ENCODE measurements around the gene GADD45GIP1. TPM values are rescaled to one million over a fixed set of nuclear protein-coding genes. Genes with fewer than 3 reads are reported as not detected.
A peak's percentile ranks its signal among the peaks of the same experiment; 100 is the strongest.

The GADD45GIP1 gene
- total RNA-seq, 2 experiments from 2014 or later = 12.1 to 12.8 TPM

GRCh38 chr19:12913851-12914690, 43.0 kb downstream of the GADD45GIP1 start:
- Mint-ChIP-seq H3K27ac (peak overlapping the region; percentile 91), H3K4me3 (peak overlapping the region; percentile 72)
- peak overlapping the region; percentile 24 for H3K4me3 ChIP-seq (ENCODE audit: low read length)

GRCh38 chr19:12913011-12913561, 43.9 kb downstream of the GADD45GIP1 start:
- no peaks in the 10 kb centered on the region for H3K36me3 ChIP-seq (ENCODE audit: insufficient read depth, low read length)
- Mint-ChIP-seq H3K27ac (peak overlapping the region; percentile 91), H3K4me1 (ENCODE audit: low read depth) (peaks cover 27% of the 10 kb centered on the region), H3K27me3 (no peaks in the 10 kb centered on the region), H3K36me3 (ENCODE audit: low read depth) (no peaks in the 10 kb centered on the region), H3K4me3 (no peak overlapping the region), H3K9me3 (no peaks in the 10 kb centered on the region)
- peaks cover 23% of the 10 kb centered on the region for H3K4me1 ChIP-seq (ENCODE audit: insufficient read depth, low read length)
- H3K4me3 ChIP-seq (ENCODE audit: low read length) = no peak overlapping the region
- TF ChIP-seq CTCF (IDR thresholded peaks at IDR 0.05) = no peak
- no peak overlapping the region for H3K27ac ChIP-seq (ENCODE audit: low read depth in 1 of 2, low read length in 2 of 2)
- H3K9me3 ChIP-seq (ENCODE audit: control insufficient read depth in 1 of 2, insufficient read depth in 1 of 2, low read length in 2 of 2) = no peaks in the 10 kb centered on the region
- intact Hi-C loops (cut with DNase I, micrococcal nuclease) = loop anchor here in 1 of 2 experiments (2.0 kb wide), 1 partner anchor 20 kb away; no protein-coding TSS in a partner anchor
- DNase-seq (no peak), ATAC-seq (ENCODE audit: poor library complexity) (no peak)
- no peaks in the 10 kb centered on the region for H3K27me3 ChIP-seq (ENCODE audit: control insufficient read depth in 1 of 2, insufficient read depth in 2 of 2, low read length in 2 of 2)
- POLR2A ChIA-PET = interaction anchor here (0.6 to 4.8 kb wide), 7 partner anchors 9 to 1076 kb away, joined by 3 to 47 read pairs (median 12); partner anchors contain the start of genes CALR, FARSA and GCDH
- CTCF ChIA-PET = interaction anchor here (1.7 kb wide), 1 partner anchor 52 kb away, joined by 5 read pairs; no protein-coding TSS in a partner anchor

More at GRCh38 chr19:12913851-12914690, 43.0 kb downstream of the GADD45GIP1 start:
- Histone ChIP-seq H3K9me3 (ENCODE audit: control insufficient read depth in 1 of 2, insufficient read depth in 1 of 2, low read length in 2 of 2) (no peaks in the 10 kb centered on the region), H3K27me3 (ENCODE audit: control insufficient read depth in 1 of 2, insufficient read depth in 2 of 2, low read length in 2 of 2) (no peaks in the 10 kb centered on the region), H3K27ac (ENCODE audit: low read depth in 1 of 2, low read length in 2 of 2) (peak overlapping the region; percentile 28 to 55), H3K36me3 (ENCODE audit: insufficient read depth, low read length) (no peaks in the 10 kb centered on the region), H3K4me1 (ENCODE audit: insufficient read depth, low read length) (peaks cover 33% of the 10 kb centered on the region)
- peaks cover 31% of the 10 kb centered on the region for H3K4me1 Mint-ChIP-seq (ENCODE audit: low read depth)
- peak; percentile 93 for ATAC-seq (ENCODE audit: poor library complexity)
- H3K27me3 Mint-ChIP-seq = no peaks in the 10 kb centered on the region
- peaks cover 2% of the 10 kb centered on the region for H3K36me3 Mint-ChIP-seq (ENCODE audit: low read depth)
- intact Hi-C loops (cut with DNase I, micrococcal nuclease) = loop anchor here (1.0 to 2.0 kb wide), 2 partner anchors 21 to 24 kb away; no protein-coding TSS in a partner anchor
- no peak for TF ChIP-seq CTCF (IDR thresholded peaks at IDR 0.05)
- no peaks in the 10 kb centered on the region for H3K9me3 Mint-ChIP-seq
- CTCF ChIA-PET = interaction anchor here (0.9 to 1.7 kb wide), 3 partner anchors 23 to 51 kb away, joined by 4 to 5 read pairs (median 4); partner anchors contain the start of gene GCDH
- peak; percentile 41 to 80 (median 60) for DNase-seq
- POLR2A ChIA-PET = interaction anchor here (0.6 to 4.8 kb wide), 8 partner anchors 10 to 1075 kb away, joined by 3 to 47 read pairs (median 10); partner anchors contain the start of genes CALR, FARSA and GCDH

- H3K9me3 ChIP-seq (ENCODE audit: control insufficient read depth in 1 of 2, insufficient read depth in 1 of 2, low read length in 2 of 2) = no peaks in the 10 kb centered on the region
- H3K4me3 ChIP-seq (ENCODE audit: low read length) = no peak overlapping the region
- no peaks in the 10 kb centered on the region for H3K27me3 ChIP-seq (ENCODE audit: control insufficient read depth in 1 of 2, insufficient read depth in 2 of 2, low read length in 2 of 2)
- no peak for DNase-seq
- intact Hi-C loops (cut with DNase I, micrococcal nuclease) = loop anchor here in 1 of 2 experiments (2.0 kb wide), 1 partner anchor 20 kb away; no protein-coding TSS in a partner anchor
- Mint-ChIP-seq H3K4me1 (ENCODE audit: low read depth) (peaks cover 27% of the 10 kb centered on the region), H3K27ac (no peak overlapping the region), H3K9me3 (no peaks in the 10 kb centered on the region), H3K27me3 (no peaks in the 10 kb centered on the region), H3K4me3 (no peak overlapping the region), H3K36me3 (ENCODE audit: low read depth) (no peaks in the 10 kb centered on the region)
- no peak overlapping the region for H3K27ac ChIP-seq (ENCODE audit: low read depth in 1 of 2, low read length in 2 of 2)
- no peak for TF ChIP-seq CTCF (IDR thresholded peaks at IDR 0.05)
- ChIA-PET CTCF (interaction anchor here (0.6 kb wide), 1 partner anchor 365 kb away, joined by 3 read pairs; no protein-coding TSS in a partner anchor), POLR2A (interaction anchor here (2.6 to 4.8 kb wide), 3 partner anchors 20 to 26 kb away, joined by 18 to 47 read pairs (median 24); partner anchors contain the start of genes CALR, FARSA and GCDH)
- no peaks in the 10 kb centered on the region for H3K36me3 ChIP-seq (ENCODE audit: insufficient read depth, low read length)
- no peak for ATAC-seq (ENCODE audit: poor library complexity)
- peaks cover 23% of the 10 kb centered on the region for H3K4me1 ChIP-seq (ENCODE audit: insufficient read depth, low read length)
Observed at GRCh38 chr19:12912571-12912970, 44.5 kb downstream of the GADD45GIP1 start.

Measured in CD4-positive, alpha-beta T cell (primary cell).